ENCODE results near the gene PKDCC.

The PKDCC gene

GRCh38 chr2:42028571-42029148, 19.2 kb upstream of the PKDCC start:
- no peak for DNase-seq
- Histone ChIP-seq H3K27me3 (replicated peaks) (no peaks in the 10 kb centered on the region), H3K4me3 (ENCODE audit: low read depth, low read length) (no peak overlapping the region), H3K27ac (no peak overlapping the region), H3K36me3 (replicated peaks) (no peaks in the 10 kb centered on the region)
- no peak for TF ChIP-seq CTCF (IDR thresholded peaks at IDR 0.05; ENCODE audit: low read depth, low read length, missing control alignments)
- in situ Hi-C loops (cut with HindIII; ENCODE audit: low pct_ligation_motif_present, low sequenced_read_pairs): no loop called here

- Histone ChIP-seq H3K4me3 (ENCODE audit: low read depth, low read length) (no peak overlapping the region), H3K27ac (no peak overlapping the region), H3K27me3 (replicated peaks) (no peaks in the 10 kb centered on the region), H3K36me3 (replicated peaks) (no peaks in the 10 kb centered on the region)
- in situ Hi-C loops (cut with HindIII; ENCODE audit: low pct_ligation_motif_present, low sequenced_read_pairs): no loop called here
- no peak for DNase-seq
- TF ChIP-seq CTCF (IDR thresholded peaks at IDR 0.05; ENCODE audit: low read depth, low read length, missing control alignments): no peak
These were observed 18.6 kb upstream of the PKDCC start for GRCh38 chr2:42029171-42029570.

GRCh38 chr2:42029639-42030199, 18.1 kb upstream of the PKDCC start:
- Histone ChIP-seq H3K27me3 (replicated peaks) (no peaks in the 10 kb centered on the region), H3K36me3 (replicated peaks) (no peaks in the 10 kb centered on the region), H3K27ac (no peak overlapping the region), H3K4me3 (ENCODE audit: low read depth, low read length) (no peak overlapping the region)
- no peak for DNase-seq
- no peak for TF ChIP-seq CTCF (IDR thresholded peaks at IDR 0.05; ENCODE audit: low read depth, low read length, missing control alignments)
- in situ Hi-C loops (cut with HindIII; ENCODE audit: low pct_ligation_motif_present, low sequenced_read_pairs): no loop called here

- TF ChIP-seq CTCF (IDR thresholded peaks at IDR 0.05; ENCODE audit: low read depth, low read length, missing control alignments): no peak
- Histone ChIP-seq H3K27ac (no peak overlapping the region), H3K36me3 (replicated peaks) (no peaks in the 10 kb centered on the region), H3K27me3 (replicated peaks) (no peaks in the 10 kb centered on the region), H3K4me3 (ENCODE audit: low read depth, low read length) (no peak overlapping the region)
- in situ Hi-C loops (cut with HindIII; ENCODE audit: low pct_ligation_motif_present, low sequenced_read_pairs): no loop called here
- no peak for DNase-seq
These were observed 17.5 kb upstream of the PKDCC start for GRCh38 chr2:42030200-42030759.

- TF ChIP-seq CTCF (IDR thresholded peaks at IDR 0.05; ENCODE audit: low read depth, low read length, missing control alignments): no peak
- Histone ChIP-seq H3K4me3 (ENCODE audit: low read depth, low read length) (no peak overlapping the region), H3K27ac (no peak overlapping the region), H3K27me3 (replicated peaks) (no peaks in the 10 kb centered on the region), H3K36me3 (replicated peaks) (no peaks in the 10 kb centered on the region)
- in situ Hi-C loops (cut with HindIII; ENCODE audit: low pct_ligation_motif_present, low sequenced_read_pairs): no loop called here
- no peak for DNase-seq
These were observed 17.0 kb upstream of the PKDCC start for GRCh38 chr2:42030829-42031228.

All from brain microvascular endothelial cell (primary cell).